Activated B cell treated with CpG ODN at 0.5 μM for 24 hours (primary cell): ENCODE measurements around the gene GIPC1. TPM values are rescaled to one million over a fixed set of nuclear protein-coding genes. Genes with fewer than 3 reads are reported as not detected.
A peak's percentile ranks its signal among the peaks of the same experiment; 100 is the strongest.

Experiments
- ATAC-seq: fragments of 200-7000 bp; cut with Tn5 transposase; one replicate; pipeline ENCODE4 v1.10.0; 2021; ENCODE audit warnings: low read depth, mild to moderate bottlenecking, moderate library complexity
- CTCF ChIA-PET: fragments of 350-600 bp; sonication (Branson Sonifier 250); formaldehyde crosslinking; loops from one replicate; lab custom pipeline; 2021; ENCODE audit warnings: antibody characterized with exemption; lab: Charles Lee
- POLR2A ChIA-PET: fragments of 350-600 bp; sonication (Branson Sonifier 250); formaldehyde crosslinking; loops from one replicate; lab custom pipeline; 2021; ENCODE audit warnings: antibody characterized with exemption; lab: Charles Lee
- DNase-seq: peaks from one replicate; pipeline ENCODE4 v3.0.0; 2022
- H3K27ac Mint-ChIP-seq: one replicate; pipeline ENCODE4 v1.8.0; 2020; ENCODE audit warnings: mixed read lengths
- H3K27me3 Mint-ChIP-seq: one replicate; pipeline ENCODE4 v1.8.0; 2021; ENCODE audit warnings: mixed read lengths
- H3K36me3 Mint-ChIP-seq: one replicate; pipeline ENCODE4 v1.8.0; 2021; ENCODE audit warnings: low read depth, mixed read lengths
- H3K4me1 Mint-ChIP-seq: one replicate; pipeline ENCODE4 v1.8.0; 2021; ENCODE audit warnings: mixed read lengths
- H3K4me3 Mint-ChIP-seq: one replicate; pipeline ENCODE4 v1.8.0; 2020; ENCODE audit warnings: mild to moderate bottlenecking, mixed read lengths
- H3K9me3 Mint-ChIP-seq: one replicate; pipeline ENCODE4 v1.8.0; 2020; ENCODE audit warnings: mixed read lengths
- intact Hi-C: fragments of 100-400 bp; cut with micrococcal nuclease; formaldehyde crosslinking; loops from one replicate; pipeline ENCODE4 v1.15.1; 2024
- total RNA-seq: library from RNA; stranded (reverse); gene quantifications from 2 replicates; pipeline ENCODE4 v1.2.3, GENCODE V29; 2022
- TF ChIP-seq, protein P1 (sequence below): fragments of 200-600 bp; IDR thresholded peaks from one replicate; pipeline ENCODE4 v1.8.0; 2022; ENCODE audit warnings: antibody characterized with exemption, mild to moderate bottlenecking

GIPC1 gene
- total RNA-seq, 1 donor from 2014 or later: 15.3 TPM

GRCh38 chr19:14526423-14526822, 30.5 kb upstream of the GIPC1 start:
- Mint-ChIP-seq H3K4me1 (peaks cover 47% of the 10 kb centered on the region), H3K36me3 (peaks cover 2% of the 10 kb centered on the region), H3K9me3 (no peaks in the 10 kb centered on the region), H3K27ac (no peak overlapping the region), H3K27me3 (no peaks in the 10 kb centered on the region), H3K4me3 (no peak overlapping the region)
- intact Hi-C loops: no loop called here
- ATAC-seq: no peak
- no peak for DNase-seq
- TF ChIP-seq, protein P1, sequence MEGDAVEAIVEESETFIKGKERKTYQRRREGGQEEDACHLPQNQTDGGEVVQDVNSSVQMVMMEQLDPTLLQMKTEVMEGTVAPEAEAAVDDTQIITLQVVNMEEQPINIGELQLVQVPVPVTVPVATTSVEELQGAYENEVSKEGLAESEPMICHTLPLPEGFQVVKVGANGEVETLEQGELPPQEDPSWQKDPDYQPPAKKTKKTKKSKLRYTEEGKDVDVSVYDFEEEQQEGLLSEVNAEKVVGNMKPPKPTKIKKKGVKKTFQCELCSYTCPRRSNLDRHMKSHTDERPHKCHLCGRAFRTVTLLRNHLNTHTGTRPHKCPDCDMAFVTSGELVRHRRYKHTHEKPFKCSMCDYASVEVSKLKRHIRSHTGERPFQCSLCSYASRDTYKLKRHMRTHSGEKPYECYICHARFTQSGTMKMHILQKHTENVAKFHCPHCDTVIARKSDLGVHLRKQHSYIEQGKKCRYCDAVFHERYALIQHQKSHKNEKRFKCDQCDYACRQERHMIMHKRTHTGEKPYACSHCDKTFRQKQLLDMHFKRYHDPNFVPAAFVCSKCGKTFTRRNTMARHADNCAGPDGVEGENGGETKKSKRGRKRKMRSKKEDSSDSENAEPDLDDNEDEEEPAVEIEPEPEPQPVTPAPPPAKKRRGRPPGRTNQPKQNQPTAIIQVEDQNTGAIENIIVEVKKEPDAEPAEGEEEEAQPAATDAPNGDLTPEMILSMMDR: no peak
- ChIA-PET POLR2A (interaction anchor here (0.5 kb wide), 1 partner anchor 210 kb away, joined by 3 read pairs; no protein-coding TSS in a partner anchor), CTCF (no interaction called here)

GRCh38 chr19:14525729-14526128, 29.8 kb upstream of the GIPC1 start:
- H3K36me3 Mint-ChIP-seq: peaks cover 2% of the 10 kb centered on the region
- no peak for DNase-seq
- ATAC-seq: no peak
- POLR2A ChIA-PET: interaction anchor here (0.5 kb wide), 1 partner anchor 211 kb away, joined by 3 read pairs; no protein-coding TSS in a partner anchor
- no peaks in the 10 kb centered on the region for H3K9me3 Mint-ChIP-seq
- TF ChIP-seq, protein P1: no peak
- intact Hi-C loops: no loop called here
- H3K4me1 Mint-ChIP-seq: peaks cover 43% of the 10 kb centered on the region
- no peak overlapping the region for H3K4me3 Mint-ChIP-seq
- H3K27me3 Mint-ChIP-seq: no peaks in the 10 kb centered on the region
- CTCF ChIA-PET: no interaction called here
- H3K27ac Mint-ChIP-seq: no peak overlapping the region

GRCh38 chr19:14520543-14520942, 24.6 kb upstream of the GIPC1 start:
- peak overlapping the region; percentile 93 for H3K27ac Mint-ChIP-seq
- intact Hi-C loops: no loop called here
- no peaks in the 10 kb centered on the region for H3K27me3 Mint-ChIP-seq
- ChIA-PET CTCF (no interaction called here), POLR2A (interaction anchor here (0.6 to 0.7 kb wide), 2 partner anchors 60 to 1395 kb away, joined by 3 to 4 read pairs; no protein-coding TSS in a partner anchor)
- no peak for DNase-seq
- peaks cover 22% of the 10 kb centered on the region for H3K36me3 Mint-ChIP-seq
- no peak for ATAC-seq
- TF ChIP-seq, protein P1: no peak
- no peak overlapping the region for H3K4me3 Mint-ChIP-seq
- H3K4me1 Mint-ChIP-seq: peaks cover 63% of the 10 kb centered on the region
- no peaks in the 10 kb centered on the region for H3K9me3 Mint-ChIP-seq

GRCh38 chr19:14519860-14520407, 24.0 kb upstream of the GIPC1 start:
- peak overlapping the region; percentile 91 for H3K4me3 Mint-ChIP-seq
- TF ChIP-seq, protein P1: no peak
- ATAC-seq (no peak), DNase-seq (no peak)
- intact Hi-C loops: loop anchor here (2.0 kb wide), 1 partner anchor 23 kb away; the partner anchor contains the start of gene GIPC1
- H3K36me3 Mint-ChIP-seq: peaks cover 28% of the 10 kb centered on the region
- CTCF ChIA-PET: no interaction called here
- H3K27ac Mint-ChIP-seq: peak overlapping the region; percentile 93
- no peaks in the 10 kb centered on the region for H3K9me3 Mint-ChIP-seq
- H3K27me3 Mint-ChIP-seq: no peaks in the 10 kb centered on the region
- H3K4me1 Mint-ChIP-seq: peaks cover 69% of the 10 kb centered on the region
- POLR2A ChIA-PET: interaction anchor here (0.6 to 3.3 kb wide), 2 partner anchors 10 to 1347 kb away, joined by 3 to 31 read pairs; partner anchors contain the start of gene TECR

DNA sequence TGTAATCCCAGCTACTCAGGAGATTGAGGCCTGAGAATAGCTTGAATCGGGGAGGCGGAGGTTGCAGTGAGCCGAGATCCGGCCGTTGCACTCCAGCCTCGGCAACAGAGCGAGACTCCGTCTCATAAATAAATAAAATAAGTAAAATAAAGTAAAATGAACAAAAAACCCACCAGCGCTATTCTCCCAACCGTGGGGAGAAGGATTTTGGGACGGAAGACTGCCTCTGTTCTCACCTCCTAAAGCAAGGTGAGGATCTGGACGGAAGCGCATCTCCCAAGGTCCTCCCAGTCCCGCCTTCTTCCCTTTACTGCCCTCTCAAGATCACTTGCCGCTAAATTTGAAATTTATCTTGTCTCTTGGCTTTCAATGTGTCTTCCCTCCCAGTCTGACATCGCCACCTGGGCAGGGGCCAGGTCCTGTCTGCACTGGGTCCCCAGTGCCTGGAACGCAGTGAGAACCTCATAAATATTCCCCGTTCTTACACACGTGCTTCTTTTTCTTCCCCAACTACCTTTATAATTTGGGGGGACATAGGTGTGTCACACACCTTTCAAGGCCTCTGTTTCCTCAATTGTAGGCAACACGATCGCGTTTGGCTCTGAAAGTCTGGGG, 23.4 kb upstream of the GIPC1 start:
- ChIA-PET POLR2A (interaction anchor here (0.6 to 3.3 kb wide), 5 partner anchors 8 to 1346 kb away, joined by 3 to 31 read pairs (median 6); partner anchors contain the start of gene TECR), CTCF (no interaction called here)
- DNase-seq (no peak), ATAC-seq (no peak)
- peaks cover 74% of the 10 kb centered on the region for H3K4me1 Mint-ChIP-seq
- H3K27me3 Mint-ChIP-seq: no peaks in the 10 kb centered on the region
- H3K4me3 Mint-ChIP-seq: peak overlapping the region; percentile 91
- TF ChIP-seq, protein P1: no peak
- peak overlapping the region; percentile 93 for H3K27ac Mint-ChIP-seq
- H3K9me3 Mint-ChIP-seq: no peaks in the 10 kb centered on the region
- intact Hi-C loops: loop anchor here (2.0 kb wide), 1 partner anchor 23 kb away; the partner anchor contains the start of gene GIPC1
- H3K36me3 Mint-ChIP-seq: peaks cover 34% of the 10 kb centered on the region
